GM18498 (cell line): ENCODE measurements around the gene RNF19B.

ENCODE experiments used
- ATAC-seq: cut with Tn5 transposase; IDR thresholded peaks from one replicate; pipeline ENCODE4 v1.9.1; 2021; ENCODE audit warnings: mild to moderate bottlenecking, moderate library complexity; ENCODE audit not compliant: unreplicated experiment

Gene RNF19B

GRCh38 chr1:32969566-32969965, 5.0 kb upstream of the RNF19B start:
- no peak for ATAC-seq

- no peak for ATAC-seq
Observed at GRCh38 chr1:32967888-32968568, 3.4 kb upstream of the RNF19B start.

GRCh38 chr1:32966900-32967299, 2.3 kb upstream of the RNF19B start:
- no peak for ATAC-seq

GRCh38 chr1:32965251-32965747, 690 bp upstream of the RNF19B start:
- ATAC-seq: no peak

GRCh38 chr1:32963746-32964460, 706 bp downstream of the RNF19B start:
- peak; percentile 34 for ATAC-seq

- no peak for ATAC-seq
Observed at GRCh38 chr1:32962248-32962896, 2.2 kb downstream of the RNF19B start.

- ATAC-seq: no peak
Observed at GRCh38 chr1:32960819-32961355, 3.7 kb downstream of the RNF19B start.

- no peak for ATAC-seq
Observed at GRCh38 chr1:32960342-32960741, 4.3 kb downstream of the RNF19B start.

GRCh38 chr1:32958827-32959226, 5.8 kb downstream of the RNF19B start:
- no peak for ATAC-seq

GRCh38 chr1:32957017-32957416, 7.6 kb downstream of the RNF19B start:
- no peak for ATAC-seq

GRCh38 chr1:32954168-32954567, 10.4 kb downstream of the RNF19B start:
- no peak for ATAC-seq

GRCh38 chr1:32953495-32953894, 11.1 kb downstream of the RNF19B start:
- ATAC-seq: no peak

- no peak for ATAC-seq
Observed at GRCh38 chr1:32949519-32949918, 15.1 kb downstream of the RNF19B start.

GRCh38 chr1:32948905-32949304, 15.7 kb downstream of the RNF19B start:
- no peak for ATAC-seq

- no peak for ATAC-seq
Observed at GRCh38 chr1:32948390-32948722, 16.3 kb downstream of the RNF19B start.

- ATAC-seq: no peak
Observed at GRCh38 chr1:32947669-32948389, 16.8 kb downstream of the RNF19B start.

GRCh38 chr1:32946413-32946812, 18.2 kb downstream of the RNF19B start:
- no peak for ATAC-seq

- ATAC-seq: no peak
Observed at GRCh38 chr1:32944180-32944579, 20.4 kb downstream of the RNF19B start.

GRCh38 chr1:32939655-32940371, 24.8 kb downstream of the RNF19B start:
- no peak for ATAC-seq

- no peak for ATAC-seq
Observed at GRCh38 chr1:32937061-32937460, 27.5 kb downstream of the RNF19B start.
